Hindlimb muscle (tissue), 1 donor: ENCODE data around the gene NEK11. TPM values are rescaled to one million over a fixed set of nuclear protein-coding genes. Genes with fewer than 3 reads are reported as not detected.

ENCODE experiments used
- DNase-seq: peaks from one replicate; pipeline ENCODE4 v3.0.0-alpha.2; 2013
- polyA plus RNA-seq: library from polyadenylated mRNA; unstranded; fragments of 120-200 nt; gene quantifications from one replicate; pipeline ENCODE4 v1.2.1, GENCODE V29; 2013; ENCODE audit not compliant: insufficient read length

NEK11 gene
- polyA plus RNA-seq, 1 donor: 6.2 TPM

DNA sequence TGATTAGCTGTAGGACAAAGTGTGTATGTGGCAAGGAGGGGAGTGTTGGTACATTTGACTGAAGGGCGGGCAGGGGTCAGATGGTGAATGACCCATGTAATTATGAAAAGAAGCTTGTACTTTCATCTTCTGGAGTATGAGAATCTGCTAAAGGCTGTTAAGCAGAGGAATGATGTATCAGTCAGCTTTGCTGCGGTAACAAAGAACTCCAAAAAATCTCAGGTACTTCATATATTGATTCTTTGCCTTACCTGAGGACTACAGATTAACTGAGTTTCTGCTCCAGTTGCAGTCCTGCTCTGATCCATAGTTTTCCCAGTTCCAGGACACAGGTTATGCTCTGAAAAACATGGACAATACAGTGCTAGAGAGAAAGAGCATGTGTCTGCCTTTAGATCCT lies 115.1 kb downstream of the NEK11 start:
- no peak for DNase-seq

DNA sequence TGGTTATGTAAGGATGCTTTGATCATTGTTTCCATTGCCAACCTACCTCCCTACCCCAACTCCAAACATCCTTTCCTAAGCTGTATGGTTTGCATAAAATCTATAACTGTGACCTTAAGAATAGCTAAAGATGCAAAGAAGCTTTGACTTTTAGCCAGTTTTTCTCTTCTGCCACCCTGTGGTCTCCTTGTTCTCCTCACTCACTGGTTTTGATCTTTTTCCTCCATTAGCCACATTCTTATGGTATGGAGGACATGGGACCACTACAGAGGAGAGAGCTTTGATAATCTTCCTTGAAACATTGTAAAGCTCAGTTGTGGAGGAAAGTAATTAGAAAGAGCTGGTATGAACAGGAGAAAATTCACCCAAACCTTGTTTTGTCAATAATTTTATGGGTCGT lies 115.9 kb downstream of the NEK11 start:
- DNase-seq: no peak

DNA sequence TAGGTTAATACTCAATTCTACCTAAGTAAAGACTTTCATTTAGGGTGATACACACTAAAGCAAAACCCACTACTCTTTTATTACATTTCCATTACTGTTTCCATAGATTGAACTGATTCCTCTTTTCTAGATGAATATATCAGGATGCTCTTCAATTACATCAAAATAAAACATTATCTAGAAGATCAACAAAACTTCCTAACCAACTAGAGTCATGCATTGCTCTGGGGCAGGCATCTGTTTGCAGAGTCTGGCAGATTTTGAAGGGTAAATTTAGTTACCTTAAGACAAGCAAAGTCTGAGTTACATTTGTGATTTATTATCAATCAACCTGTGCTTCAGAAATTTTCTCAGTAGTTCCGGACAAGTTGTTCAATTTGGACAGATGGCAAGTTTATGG lies 117.1 kb downstream of the NEK11 start:
- DNase-seq: no peak

DNA sequence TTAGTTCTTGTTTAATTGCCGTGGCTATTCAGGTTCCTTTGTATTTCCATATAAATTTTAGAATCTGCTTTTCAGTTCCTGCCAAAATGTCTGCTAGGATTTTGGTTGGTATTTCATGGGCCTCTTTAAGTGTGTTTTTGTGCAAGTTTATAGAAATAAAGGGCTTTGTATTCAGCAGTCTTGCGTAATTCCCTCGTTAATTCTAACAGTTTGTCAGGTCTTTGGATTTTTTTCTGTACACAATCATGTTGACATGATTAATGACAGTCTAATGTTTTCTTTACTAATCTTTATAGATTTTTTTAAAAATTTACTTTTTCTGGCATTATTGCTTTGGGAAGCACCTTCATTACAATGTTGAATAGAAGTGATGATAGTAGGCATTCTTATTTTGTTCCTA lies 120.9 kb downstream of the NEK11 start:
- no peak for DNase-seq

DNA sequence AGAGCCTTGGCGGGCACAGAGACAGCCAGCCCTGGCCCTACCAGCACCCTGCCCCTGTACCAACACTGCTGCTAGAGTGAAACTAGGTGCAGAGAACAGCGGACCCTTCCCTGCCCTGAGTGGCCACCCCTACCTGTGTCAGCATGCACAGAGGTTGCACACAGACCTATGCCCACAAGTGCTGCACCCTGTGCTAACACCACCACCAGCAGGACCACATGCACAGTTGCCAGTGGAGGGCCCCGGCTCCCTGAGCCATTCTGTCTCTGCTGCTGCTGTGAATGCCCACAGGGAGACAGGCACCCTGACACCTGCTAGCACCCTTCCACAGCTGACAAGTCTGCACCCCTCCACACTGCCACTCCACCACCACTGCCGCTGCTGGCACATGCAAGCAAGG lies 131.8 kb downstream of the NEK11 start:
- no peak for DNase-seq

DNA sequence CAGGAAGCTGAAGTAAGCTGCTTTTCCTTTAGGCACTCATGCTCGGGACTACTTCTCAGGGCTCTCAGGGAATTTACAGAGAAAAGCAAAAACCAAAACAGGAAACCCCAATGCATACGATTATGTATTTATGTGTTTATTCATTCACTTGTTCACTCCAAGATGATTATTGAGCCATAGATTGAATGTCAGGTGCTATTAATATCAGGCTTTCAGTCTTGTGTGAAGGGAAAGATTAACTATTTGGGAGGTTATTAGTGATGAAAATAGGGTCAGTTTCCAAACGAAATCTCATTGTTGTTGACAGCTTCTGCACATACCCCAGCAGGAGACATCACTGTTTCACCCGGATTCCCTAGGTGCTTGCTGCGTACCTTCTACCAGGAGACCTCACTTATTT lies 135.8 kb downstream of the NEK11 start:
- DNase-seq: no peak

DNA sequence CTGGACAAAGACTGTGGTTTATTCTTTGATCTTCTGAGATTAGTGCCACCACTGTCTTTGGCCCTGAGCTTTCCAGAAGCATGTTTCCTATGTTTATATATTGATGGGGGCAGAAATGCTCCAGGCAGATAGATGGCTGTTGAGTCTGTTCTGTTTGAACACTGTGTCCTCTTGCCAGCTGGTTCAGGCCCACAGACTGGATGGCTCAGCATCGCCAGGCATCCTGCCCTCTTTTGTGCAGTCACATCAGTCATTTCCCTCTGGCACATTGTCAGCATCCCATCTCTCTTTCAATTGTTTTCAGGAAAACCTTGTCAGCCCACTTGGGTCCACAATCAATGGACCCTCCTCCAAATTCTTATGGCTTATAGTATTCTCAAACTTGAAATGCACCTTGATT lies 141.2 kb downstream of the NEK11 start:
- no peak for DNase-seq

DNA sequence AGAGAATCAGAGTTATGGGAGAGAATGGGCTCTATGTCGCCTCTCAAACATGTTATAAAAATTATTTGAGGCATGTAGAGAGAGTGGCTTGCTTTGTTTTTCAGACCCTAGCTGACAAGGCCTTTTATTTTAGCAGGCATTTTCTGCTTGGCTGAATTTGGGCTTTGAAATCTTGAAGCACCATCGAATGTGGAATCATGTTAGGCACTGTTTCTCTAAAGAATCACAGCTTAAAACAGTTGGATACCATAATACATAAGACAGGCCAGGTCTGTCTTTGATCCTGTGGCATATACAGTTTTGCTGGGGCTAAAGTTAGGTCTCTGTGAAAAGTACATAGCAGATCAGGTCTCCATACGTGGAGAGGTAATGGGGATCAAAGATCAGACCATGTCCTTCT lies 142.7 kb downstream of the NEK11 start:
- no peak for DNase-seq

DNA sequence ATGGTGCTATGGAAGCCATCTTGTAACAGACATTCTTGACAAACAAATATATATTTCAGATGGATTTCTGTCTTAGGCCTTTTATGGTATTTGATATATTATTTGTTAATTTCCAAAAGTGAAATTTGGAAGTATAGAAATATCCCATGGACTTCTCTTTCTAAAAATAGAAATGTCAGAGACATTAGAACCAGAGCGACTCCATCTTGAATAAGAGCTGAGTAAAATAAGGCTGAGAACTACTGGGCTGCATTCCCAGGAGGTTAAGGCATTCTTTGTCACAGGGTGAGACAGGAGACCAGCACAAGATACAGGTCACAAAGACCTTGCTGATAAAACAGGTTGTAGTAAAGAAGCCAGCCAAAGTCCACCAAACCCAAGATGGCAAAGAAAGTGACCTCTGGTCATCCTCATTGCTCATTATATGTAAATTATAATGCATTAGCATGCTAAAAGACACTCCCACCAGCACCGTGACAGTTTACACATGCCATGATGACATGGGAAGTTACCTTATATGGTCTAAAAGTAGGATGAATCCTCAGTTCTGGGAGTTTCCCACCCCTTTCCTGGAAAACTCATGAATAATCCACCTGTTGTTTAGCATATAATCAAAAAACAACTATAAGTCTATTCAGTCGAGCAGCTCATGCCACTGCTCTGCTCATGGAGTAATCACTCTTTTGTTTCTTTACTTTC lies 146.0 kb downstream of the NEK11 start:
- DNase-seq: no peak

DNA sequence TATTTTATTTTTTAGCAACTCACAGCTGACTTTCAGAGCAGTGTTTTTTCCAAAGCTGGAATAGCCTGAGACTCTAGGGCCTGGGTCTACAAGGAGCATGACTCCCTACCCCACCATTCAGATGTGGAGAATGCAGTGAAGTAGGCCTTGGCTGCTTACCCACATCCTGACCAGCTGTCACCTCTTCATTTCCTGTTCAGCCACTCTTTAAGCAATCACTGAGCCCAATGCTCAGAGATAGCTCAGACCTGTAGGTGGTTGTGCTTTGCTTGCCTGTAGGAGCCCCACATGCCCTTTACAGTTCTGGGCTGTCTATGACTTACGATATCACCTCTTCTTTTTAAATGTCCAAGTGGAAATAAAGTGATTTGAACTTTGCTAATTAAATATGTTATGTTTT lies 148.1 kb downstream of the NEK11 start:
- DNase-seq: no peak

DNA sequence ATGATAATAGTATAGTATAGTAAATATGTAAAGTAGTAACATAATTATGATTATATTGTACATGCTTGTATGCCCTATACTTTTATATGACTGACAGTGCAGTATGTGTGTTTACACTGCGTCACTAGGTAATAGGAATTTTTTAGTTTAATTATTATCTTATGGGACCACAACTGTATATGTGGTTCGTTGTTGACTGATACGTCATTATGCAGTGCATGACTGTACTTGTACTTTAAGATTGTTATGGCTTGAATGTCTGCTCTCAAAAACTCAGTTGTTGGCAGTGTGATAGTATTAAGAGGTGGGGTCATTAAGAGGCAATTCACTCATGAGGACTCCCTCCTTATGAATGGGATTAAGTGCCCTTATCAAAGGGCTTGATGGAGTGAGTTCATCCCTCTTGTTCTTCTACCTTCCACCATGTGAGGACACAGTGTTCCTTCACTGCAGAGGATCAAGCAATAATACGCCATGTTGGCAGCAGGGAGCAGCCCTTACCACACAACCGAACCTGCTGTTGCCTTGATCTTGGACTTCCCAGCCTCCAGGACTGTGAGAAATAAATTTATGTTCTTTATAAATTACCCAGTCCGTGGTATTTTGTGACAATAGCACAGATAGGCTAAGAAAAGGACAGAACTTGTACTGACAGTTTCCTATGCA lies 152.2 kb downstream of the NEK11 start:
- DNase-seq: no peak

DNA sequence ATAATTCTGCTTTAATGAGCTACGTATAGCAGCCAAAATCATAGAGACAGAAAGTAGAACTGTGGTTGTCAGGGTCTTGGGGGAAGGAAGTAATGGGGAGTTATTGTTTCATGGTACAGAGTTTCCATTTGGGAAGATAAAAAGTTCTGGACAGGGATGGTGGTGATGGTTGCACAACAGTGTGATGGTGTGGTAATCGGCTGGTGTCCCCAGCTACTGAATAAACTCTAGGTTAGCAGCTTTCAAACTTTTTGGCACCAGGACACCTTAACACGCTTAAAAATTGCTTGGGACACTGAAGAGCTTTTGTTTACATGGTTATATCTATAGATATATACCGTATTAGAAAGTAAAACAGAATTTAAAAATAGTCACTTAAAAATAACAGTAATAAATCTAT lies 166.0 kb downstream of the NEK11 start:
- DNase-seq: no peak

DNA sequence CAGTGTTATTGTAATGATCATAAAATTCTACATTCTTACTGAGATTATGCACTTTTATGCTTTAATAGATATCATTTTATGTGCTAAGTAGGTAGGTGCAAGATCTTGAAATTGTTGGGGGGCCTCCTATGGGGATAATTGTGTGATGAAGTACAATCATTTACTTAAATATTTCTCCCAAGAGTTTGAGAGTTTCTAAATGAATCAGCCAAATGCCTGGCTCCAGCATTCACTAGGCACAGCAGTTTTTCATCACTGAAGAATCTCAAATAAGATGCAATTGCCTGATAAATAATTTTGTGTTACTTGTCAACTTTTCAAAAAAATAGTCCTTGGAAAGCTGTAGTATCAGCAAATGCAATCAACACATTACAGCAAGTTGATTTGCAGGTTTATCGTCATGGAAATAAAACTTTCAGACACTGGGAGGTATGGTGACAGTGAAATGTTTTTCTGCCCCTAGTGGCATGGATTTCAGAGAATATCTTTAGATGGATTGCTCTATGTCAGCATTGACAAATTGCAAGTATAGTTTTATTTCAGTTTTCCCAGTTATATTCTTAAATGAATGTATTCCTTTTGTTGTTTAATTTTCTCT lies 167.1 kb downstream of the NEK11 start:
- no peak for DNase-seq

DNA sequence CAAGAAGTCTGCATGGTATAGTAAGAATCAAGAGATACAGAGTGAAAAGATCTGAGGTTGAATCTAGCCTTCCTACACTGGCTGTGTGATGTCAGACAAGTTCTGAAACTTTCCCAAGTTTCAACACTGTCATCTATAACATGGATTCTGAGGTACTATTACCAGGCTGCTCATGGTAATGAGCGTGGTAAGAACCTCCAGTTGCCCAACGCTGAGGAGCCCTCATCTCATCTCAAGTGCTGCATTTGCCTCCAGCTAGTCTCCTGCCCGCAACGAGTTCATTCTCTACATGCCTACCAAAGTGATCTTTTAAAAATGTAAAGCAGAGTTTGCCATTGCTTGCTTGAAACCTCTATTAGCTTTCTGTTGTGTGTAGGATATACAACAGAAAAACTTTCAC lies 168.1 kb downstream of the NEK11 start:
- no peak for DNase-seq

DNA sequence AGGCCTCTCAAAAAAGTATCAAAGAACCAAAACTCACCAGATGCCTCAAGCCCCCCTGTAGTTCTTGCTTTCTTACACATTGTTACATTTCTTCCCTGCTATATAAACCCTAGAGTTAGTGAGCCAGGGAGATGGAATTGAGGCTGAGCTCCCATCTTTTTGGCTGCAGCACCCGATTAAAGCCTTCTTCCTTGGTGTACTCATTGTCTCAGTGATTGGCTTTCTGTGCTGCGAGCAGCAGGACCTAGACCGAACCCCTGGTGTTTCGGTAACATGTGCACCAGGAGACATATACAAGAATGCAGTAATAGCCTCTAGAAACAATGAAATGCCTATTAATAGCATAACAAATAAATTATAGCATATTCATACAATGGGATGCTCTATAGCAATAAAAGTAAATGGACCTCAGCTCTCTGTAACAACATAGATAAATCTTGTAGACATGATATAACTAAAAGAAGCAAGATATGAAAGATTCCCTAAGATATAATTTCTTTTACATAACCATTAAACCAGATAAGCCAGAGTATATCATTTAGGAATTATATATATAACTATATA lies 174.0 kb downstream of the NEK11 start:
- no peak for DNase-seq

DNA sequence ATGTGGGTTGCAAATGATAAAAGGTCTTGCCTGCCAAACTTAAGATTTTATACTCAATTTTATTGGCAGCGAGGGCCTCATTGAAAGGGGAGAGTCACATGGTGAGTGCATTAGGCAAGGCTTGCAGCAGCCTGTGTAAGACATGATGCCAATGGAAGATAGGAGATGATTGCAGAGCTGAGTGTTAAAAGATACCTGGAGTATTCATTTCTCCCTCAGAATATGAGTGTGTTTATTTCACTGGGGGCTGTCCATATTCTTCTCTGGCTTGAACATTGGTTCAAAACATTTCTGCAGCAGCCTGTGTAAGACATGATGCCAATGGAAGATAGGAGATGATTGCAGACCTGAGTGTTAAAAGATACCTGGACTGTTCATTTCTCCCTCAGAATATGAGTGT lies 189.7 kb downstream of the NEK11 start:
- no peak for DNase-seq

DNA sequence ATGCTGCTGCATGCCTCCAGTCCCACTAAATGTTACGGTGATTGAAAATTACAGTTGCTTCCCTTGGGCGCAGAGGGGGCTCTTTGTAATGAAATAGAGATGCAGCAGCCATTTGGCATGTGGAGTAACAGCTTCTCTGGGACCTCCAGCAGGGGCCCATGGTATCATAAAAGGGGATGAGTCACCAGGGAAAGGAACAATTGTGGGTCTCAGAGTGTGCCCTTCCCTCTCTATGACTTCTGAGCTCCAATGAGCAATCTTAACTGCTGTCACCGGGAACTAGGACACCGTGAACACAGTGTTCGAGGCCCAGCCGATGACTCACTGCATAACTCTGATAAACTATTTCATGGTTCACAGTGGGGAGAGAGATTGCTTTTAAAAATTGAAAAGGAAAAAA lies 190.1 kb downstream of the NEK11 start:
- DNase-seq: no peak

DNA sequence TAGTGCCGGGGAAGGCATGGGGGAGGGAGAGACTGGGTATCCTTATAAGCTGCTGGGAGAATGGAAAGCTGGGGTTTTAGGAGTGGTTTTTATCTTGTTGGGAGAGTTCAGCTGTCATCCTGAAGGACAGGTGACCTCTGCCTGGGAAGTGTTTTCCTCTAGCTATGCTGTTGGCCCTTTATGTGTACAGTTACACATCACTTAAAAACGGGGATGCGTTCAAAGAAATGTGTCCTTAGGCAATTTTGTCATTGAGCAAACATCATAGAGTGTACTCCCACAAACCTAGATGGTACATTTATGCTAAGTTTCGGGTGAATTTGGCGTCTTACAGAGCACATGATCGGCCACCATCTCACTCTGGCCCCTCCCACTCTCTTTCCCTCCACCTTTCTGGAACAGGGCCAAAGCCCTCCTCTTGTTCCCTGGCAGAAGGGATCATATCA lies 190.6 kb downstream of the NEK11 start:
- no peak for DNase-seq

DNA sequence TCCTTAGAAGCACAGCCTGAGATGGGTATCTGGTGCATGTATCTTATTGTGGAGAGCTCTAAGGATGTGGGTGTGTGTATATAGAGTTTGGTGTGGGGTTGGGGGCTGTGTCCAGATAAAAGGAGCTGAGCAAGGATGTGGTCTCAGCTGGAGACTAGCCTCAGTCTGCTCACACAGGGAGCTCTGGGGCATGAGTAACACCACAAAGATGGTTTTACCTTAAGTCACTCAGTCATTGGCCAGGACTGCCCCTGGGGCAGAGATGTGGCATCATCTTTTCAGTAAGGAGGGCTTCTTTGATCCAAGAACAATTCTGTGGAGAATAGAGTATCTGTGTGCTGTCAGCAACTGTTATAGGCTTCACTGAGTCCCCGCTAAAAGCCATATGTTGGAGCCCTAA lies 191.5 kb downstream of the NEK11 start:
- DNase-seq: no peak

DNA sequence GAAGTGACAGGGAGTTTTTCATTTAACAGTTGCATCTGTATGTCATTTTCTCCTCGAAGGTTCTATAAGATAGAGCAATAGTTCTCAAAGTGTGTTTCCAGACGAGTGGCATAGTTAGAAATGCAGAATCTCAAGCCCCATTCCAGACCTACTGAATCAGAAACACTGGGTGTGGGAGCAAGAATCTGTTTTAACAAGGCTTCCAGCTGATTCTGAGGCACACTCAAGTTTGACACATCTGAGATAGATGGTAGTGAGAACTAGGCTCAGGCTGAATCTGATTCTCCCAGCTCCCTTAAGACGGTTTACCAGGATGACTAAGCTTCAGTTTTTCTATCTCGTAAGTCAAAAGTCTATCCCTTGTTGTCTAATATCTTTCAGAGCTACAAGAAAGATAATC lies 195.1 kb downstream of the NEK11 start:
- DNase-seq: no peak

DNA sequence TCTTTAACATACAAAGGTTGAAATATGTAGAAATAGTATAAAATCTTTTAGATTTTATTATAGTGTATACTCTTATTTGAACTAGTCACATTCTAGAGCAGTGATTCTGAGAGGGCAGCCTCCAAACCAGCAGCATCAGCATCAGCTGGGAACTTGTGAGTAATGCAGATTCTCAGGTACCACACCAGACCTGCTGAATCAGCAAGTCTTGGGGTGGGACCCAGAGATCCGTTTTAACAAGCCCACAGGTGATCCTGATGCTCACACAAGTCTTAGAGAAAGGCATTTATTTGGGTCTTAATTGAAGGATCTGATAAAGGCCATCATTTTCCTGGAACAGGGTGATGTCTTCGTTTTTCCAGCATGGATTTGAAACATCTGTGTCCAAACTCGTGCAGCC lies 195.9 kb downstream of the NEK11 start:
- no peak for DNase-seq

DNA sequence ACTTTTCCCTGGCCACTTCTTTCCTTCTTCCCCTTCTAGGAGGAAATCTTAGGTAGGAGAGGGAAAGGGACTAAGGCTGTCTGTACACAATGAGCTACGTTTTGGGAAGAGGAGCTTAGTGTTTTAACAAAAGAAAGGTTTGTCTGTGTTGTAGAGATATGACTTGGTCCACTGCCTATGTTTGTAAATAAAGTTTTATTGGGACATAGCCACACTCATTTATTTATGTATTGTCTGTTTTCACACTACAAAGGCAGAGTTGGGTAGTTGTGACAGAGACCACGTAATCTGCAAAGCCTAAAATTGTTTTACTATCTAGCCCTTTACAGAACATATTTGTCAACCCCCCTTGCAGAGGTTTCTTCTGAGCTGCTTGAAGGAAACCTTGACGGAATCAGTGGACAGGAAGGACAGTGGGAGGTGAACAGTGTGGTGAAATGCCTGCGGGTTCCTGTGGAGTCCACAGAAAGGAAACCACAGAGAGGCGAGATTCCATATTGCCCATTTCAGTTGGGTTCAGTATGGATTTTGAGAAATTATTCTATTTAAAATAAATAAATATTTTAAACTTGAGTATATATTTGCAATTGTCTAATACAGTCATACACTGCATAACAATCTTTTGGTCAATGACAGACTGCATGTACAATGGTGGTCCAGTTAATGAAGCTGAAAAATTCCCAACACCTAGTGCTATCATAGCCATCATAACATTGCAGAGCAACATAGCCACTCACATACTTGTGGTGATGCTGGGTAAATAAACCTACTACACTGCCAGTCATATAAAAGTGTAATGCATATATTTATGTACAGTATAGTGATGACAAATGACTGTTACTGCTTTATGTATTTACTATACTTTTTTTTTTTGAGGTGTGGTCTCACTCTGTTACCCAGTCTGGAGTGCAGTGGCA lies 197.0 kb downstream of the NEK11 start:
- no peak for DNase-seq
